Lower leg skin (tissue), 4 donors: ENCODE data around the gene SNX7. TPM values are rescaled to one million over a fixed set of nuclear protein-coding genes. Genes with fewer than 3 reads are reported as not detected.

Experiments
- DNase-seq, 2 donors: peaks; one replicate each; pipeline ENCODE4 v3.0.0-alpha.2; 2019; ENCODE audit warnings: low spot score in 2 of 2
- H3K4me3 ChIP-seq: fragments of 200-600 bp; sonication (generic); 2 replicates; pipeline ENCODE4 v1.5.1; 2017; ENCODE audit warnings: mild to moderate bottlenecking, low read depth; ENCODE audit not compliant: poor library complexity, severe bottlenecking
- POLR2A ChIP-seq, 2 donors: fragments of 450-650 bp; IDR thresholded peaks; one replicate each; pipeline ENCODE4 v1.6.1; 2016 to 2017; ENCODE audit warnings: antibody characterized with exemption in 2 of 2, mild to moderate bottlenecking in 1 of 2, moderate library complexity in 1 of 2
- WGBS, 2 donors: methylation state at CpG; one replicate each; pipeline ENCODE4 v1.1.5; 2018; 5-methylcytosine and 5-hydroxymethylcytosine counted together
- intact Hi-C: fragments of 100-400 bp; cut with DNase I; formaldehyde crosslinking; loops from one replicate; pipeline ENCODE4 v1.15.0; 2023; ENCODE audit warnings: low total_unique reads
- total RNA-seq, 4 donors: library from RNA; depleted of rRNA; stranded (reverse); fragments of >200 nt; gene quantifications; one replicate each; pipeline ENCODE4 v1.1.0, GENCODE V29; 2016
- TF ChIP-seq, protein P1 (sequence below), 3 donors: fragments of 450-650 bp; IDR thresholded peaks; one replicate each; pipeline ENCODE4 v1.5.1; 2016; ENCODE audit warnings: antibody characterized with exemption in 3 of 3, mild to moderate bottlenecking in 3 of 3, moderate library complexity in 2 of 3

The SNX7 gene
- total RNA-seq, 4 donors from 2014 or later: 6.4 to 20.4 (median 13.5) TPM

DNA sequence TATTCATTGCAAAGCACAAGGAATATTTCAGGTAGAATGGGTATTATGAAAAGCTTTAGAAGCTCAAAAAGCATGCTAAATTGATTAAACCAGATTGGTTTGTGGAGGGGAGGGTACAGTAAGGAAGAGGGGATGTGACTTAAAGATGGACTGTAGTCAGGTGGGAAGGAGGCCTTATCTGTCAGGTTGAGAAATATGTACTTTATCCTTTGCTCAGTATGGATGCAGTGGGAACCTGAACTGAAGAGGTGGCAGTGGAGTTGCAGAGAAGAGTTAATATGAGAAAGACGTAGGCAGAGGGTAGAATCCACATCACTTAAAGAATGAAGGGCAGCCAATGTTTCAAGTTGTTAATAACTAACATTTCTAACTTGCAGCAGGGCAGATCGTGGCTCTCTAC is 44.1 kb downstream of the SNX7 start:
- H3K4me3 ChIP-seq: no peak overlapping the region
- no peak for DNase-seq
- WGBS, 2 donors: 92 to 96% methylated on average over 2 of the region's 2 CpGs
- intact Hi-C loops: no loop called here
- no peak for TF ChIP-seq POLR2A (IDR thresholded peaks at IDR 0.05)
- TF ChIP-seq, protein P1, sequence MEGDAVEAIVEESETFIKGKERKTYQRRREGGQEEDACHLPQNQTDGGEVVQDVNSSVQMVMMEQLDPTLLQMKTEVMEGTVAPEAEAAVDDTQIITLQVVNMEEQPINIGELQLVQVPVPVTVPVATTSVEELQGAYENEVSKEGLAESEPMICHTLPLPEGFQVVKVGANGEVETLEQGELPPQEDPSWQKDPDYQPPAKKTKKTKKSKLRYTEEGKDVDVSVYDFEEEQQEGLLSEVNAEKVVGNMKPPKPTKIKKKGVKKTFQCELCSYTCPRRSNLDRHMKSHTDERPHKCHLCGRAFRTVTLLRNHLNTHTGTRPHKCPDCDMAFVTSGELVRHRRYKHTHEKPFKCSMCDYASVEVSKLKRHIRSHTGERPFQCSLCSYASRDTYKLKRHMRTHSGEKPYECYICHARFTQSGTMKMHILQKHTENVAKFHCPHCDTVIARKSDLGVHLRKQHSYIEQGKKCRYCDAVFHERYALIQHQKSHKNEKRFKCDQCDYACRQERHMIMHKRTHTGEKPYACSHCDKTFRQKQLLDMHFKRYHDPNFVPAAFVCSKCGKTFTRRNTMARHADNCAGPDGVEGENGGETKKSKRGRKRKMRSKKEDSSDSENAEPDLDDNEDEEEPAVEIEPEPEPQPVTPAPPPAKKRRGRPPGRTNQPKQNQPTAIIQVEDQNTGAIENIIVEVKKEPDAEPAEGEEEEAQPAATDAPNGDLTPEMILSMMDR (IDR thresholded peaks at IDR 0.05): no peak

DNA sequence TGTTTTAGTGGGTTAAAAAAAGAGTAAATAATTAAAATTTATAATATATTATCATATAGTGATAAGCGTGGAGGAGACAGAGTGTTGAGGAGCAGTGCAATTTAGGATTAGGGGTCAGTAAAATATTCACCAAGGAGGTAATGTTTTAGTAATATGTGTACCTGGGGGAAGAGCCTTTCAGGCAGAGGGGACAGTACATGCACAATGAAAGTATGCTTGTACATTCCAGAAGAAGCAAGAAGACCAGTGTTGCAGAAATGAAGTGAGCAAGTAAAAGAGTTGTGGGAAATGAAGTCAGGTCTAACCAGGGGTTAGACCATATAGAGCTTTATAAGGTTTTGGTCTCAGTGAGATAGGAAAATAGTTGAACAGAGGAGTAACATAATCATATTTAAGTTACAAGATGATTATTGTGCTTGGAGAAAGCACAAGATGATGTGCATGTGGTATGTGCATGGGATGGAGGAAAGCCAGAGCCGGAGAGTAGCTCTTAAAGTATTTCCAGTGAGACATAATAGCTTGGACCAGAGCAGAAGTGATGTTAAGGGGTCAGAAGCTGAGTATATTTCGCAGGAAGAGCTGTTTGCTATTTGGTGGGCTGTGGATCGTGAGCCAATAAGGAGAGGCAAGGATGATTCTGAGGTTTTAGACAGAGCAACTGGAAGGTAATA is 44.8 kb downstream of the SNX7 start:
- H3K4me3 ChIP-seq: no peak overlapping the region
- intact Hi-C loops: no loop called here
- DNase-seq: no peak
- TF ChIP-seq, protein P1 (IDR thresholded peaks at IDR 0.05): no peak
- TF ChIP-seq POLR2A (IDR thresholded peaks at IDR 0.05): no peak
- 93 to 97% methylated on average over 4 of the region's 4 CpGs for WGBS, 2 donors

DNA sequence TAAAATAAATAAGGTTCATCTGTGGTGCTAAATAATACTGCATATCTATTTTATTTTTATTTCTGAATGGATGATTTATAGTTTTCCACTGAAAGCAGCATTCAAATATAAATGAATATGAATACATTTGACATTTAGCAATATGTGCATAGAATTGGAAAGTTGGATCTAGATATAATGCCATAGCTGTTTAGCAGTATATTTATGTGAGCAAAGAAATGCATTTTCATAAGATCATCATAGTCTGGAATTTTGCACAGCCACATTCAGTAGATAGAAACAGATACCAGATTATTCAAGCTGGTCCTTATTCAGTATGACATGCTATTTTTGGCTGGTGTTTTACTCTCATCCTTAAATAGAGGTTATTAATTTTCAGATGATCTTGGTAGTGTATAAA is 46.0 kb downstream of the SNX7 start:
- intact Hi-C loops: no loop called here
- no peak for DNase-seq
- TF ChIP-seq, protein P1 (IDR thresholded peaks at IDR 0.05): no peak
- TF ChIP-seq POLR2A (IDR thresholded peaks at IDR 0.05): no peak
- no peak overlapping the region for H3K4me3 ChIP-seq

DNA sequence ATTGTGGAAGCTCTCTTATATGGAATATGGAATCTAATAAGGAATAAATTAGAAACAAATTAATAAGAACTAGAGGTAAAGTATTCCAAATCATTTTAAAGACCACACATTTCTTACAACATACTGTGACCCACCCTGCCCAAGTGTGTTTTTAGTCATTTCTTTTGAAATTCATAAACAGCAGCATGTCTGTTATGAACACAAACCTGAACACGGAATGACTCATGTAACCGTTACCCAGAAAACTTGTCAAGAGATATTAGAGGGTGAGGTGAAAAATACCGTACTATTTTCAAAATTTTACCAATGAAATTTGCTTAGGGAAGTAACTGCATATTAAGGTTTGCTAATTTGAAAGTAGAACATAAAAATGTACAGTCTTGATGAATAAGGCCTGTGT is 48.4 kb downstream of the SNX7 start:
- TF ChIP-seq, protein P1 (IDR thresholded peaks at IDR 0.05): no peak
- TF ChIP-seq POLR2A (IDR thresholded peaks at IDR 0.05): no peak
- intact Hi-C loops: no loop called here
- WGBS, 2 donors: 89 to 91% methylated on average over 3 of the region's 3 CpGs
- H3K4me3 ChIP-seq: no peak overlapping the region
- no peak for DNase-seq

DNA sequence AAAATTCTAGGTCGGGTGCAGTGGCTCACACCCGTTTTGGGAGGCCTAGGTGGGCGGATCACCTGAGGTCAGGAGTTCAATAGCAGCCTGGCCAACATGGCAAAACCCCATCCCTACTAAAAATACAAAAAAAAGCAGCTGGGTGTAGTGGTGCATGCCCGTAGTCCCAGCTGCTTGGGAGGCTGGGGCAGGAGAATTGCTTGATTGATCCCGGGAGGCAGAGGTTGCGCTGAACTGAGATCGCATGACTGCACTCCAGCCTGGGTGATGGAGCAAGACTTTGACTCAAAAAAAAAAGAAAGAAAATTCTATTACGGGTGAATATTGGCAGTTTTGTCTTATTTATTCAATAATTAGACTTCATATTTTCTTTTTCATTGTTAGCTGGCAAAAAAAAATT is 62.1 kb downstream of the SNX7 start:
- TF ChIP-seq, protein P1 (IDR thresholded peaks at IDR 0.05): no peak
- TF ChIP-seq POLR2A (IDR thresholded peaks at IDR 0.05): no peak
- 84 to 89% methylated on average over 8 of the region's 8 CpGs for WGBS, 2 donors
- intact Hi-C loops: no loop called here
- DNase-seq: no peak
- no peak overlapping the region for H3K4me3 ChIP-seq
